Transverse colon (tissue), 3 donors: ENCODE measurements around the gene DCDC2C.

Experiments
- POLR2A ChIP-seq: fragments of 450-650 bp; IDR thresholded peaks from one replicate; pipeline ENCODE4 v1.6.1; 2016; ENCODE audit warnings: antibody characterized with exemption, mild to moderate bottlenecking, moderate library complexity
- TF ChIP-seq, protein P1 (sequence below), 5 experiments: fragments of 200-600 bp in 3 of 5; fragments of 450-650 bp in 2 of 5; sonication (generic) in 3 of 5; IDR thresholded peaks; 1 replicate in 2 of 5; 2 replicates in 3 of 5; pipeline ENCODE4 v1.5.1; 2016 to 2017; ENCODE audit warnings: antibody characterized with exemption in 5 of 5, inconsistent platforms in 3 of 5, mild to moderate bottlenecking in 2 of 5, moderate library complexity in 1 of 5

DNA sequence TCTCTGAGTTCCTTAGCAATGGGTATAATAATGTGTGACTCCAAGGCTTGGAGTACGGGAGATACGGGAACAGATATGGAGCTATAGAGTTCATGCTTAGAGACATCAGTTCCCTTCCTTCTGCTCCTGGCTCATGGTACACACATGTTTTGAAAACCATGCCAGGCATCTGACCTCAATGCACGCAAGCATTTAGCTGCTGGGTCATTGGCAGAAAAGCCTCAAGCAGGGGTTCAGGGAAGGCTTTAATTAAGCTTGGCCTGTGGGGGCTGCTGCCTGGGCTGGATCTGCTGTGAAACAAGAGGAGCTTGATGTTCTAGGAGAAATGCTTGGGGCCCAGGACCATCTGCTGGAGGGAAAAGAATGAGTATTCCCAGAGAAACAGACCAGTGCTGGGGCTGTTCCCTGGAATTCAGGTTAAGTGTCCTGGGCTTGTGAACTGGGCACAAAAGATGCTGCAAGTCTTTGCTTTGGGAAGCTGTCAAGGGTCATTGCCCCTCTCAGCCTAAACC is 42.2 kb upstream of the DCDC2C start:
- TF ChIP-seq POLR2A = no peak
- TF ChIP-seq, protein P1, sequence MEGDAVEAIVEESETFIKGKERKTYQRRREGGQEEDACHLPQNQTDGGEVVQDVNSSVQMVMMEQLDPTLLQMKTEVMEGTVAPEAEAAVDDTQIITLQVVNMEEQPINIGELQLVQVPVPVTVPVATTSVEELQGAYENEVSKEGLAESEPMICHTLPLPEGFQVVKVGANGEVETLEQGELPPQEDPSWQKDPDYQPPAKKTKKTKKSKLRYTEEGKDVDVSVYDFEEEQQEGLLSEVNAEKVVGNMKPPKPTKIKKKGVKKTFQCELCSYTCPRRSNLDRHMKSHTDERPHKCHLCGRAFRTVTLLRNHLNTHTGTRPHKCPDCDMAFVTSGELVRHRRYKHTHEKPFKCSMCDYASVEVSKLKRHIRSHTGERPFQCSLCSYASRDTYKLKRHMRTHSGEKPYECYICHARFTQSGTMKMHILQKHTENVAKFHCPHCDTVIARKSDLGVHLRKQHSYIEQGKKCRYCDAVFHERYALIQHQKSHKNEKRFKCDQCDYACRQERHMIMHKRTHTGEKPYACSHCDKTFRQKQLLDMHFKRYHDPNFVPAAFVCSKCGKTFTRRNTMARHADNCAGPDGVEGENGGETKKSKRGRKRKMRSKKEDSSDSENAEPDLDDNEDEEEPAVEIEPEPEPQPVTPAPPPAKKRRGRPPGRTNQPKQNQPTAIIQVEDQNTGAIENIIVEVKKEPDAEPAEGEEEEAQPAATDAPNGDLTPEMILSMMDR (IDR thresholded peaks at IDR 0.05) = no peak
